Upper lobe of left lung (tissue), 6 donors: ENCODE results near the gene MRPS23. TPM values are rescaled to one million over a fixed set of nuclear protein-coding genes. Genes with fewer than 3 reads are reported as not detected.

Source experiments
- ATAC-seq, 2 donors: fragments of 200-7000 bp; cut with Tn5 transposase; one replicate each; pipeline ENCODE4 v1.9.1; 2022; ENCODE audit warnings: mild to moderate bottlenecking in 2 of 2, moderate library complexity in 2 of 2; ENCODE audit not compliant: low FRiP score in 2 of 2
- DNase-seq, 2 donors: peaks; one replicate each; pipeline ENCODE4 v3.0.0-alpha.2; 2019 to 2020
- H3K27ac ChIP-seq, 4 donors: fragments of 200-600 bp; sonication (generic); one replicate each; pipeline ENCODE4 v1.5.1; 2016 to 2019
- H3K27me3 ChIP-seq, 4 donors: fragments of 200-600 bp; sonication (generic); one replicate each; pipeline ENCODE4 v1.5.1; 2017 to 2019
- H3K36me3 ChIP-seq, 4 donors: fragments of 200-600 bp; sonication (generic); one replicate each; pipeline ENCODE4 v1.5.1; 2016 to 2019
- H3K4me1 ChIP-seq, 4 donors: fragments of 200-600 bp; sonication (generic); one replicate each; pipeline ENCODE4 v1.5.1; 2018 to 2019
- H3K4me3 ChIP-seq, 4 donors: fragments of 200-600 bp; sonication (generic); one replicate each; pipeline ENCODE4 v1.5.1; 2017 to 2019; ENCODE audit warnings: mild to moderate bottlenecking in 2 of 4, moderate library complexity in 1 of 4
- H3K9me3 ChIP-seq, 4 donors: fragments of 200-600 bp; sonication (generic); one replicate each; pipeline ENCODE4 v1.5.1; 2018 to 2019
- EP300 ChIP-seq, 4 donors: sonication (generic); formaldehyde crosslinking; IDR thresholded peaks; one replicate each; pipeline ENCODE4 v1.5.1; 2017; ENCODE audit warnings: antibody characterized with exemption in 4 of 4, control low read depth in 2 of 4
- POLR2A ChIP-seq, 4 donors: fragments of 450-650 bp; IDR thresholded peaks; one replicate each; pipeline ENCODE4 v1.5.1; 2016 to 2017; ENCODE audit warnings: antibody characterized with exemption in 4 of 4, mild to moderate bottlenecking in 2 of 4
- POLR2AphosphoS5 ChIP-seq, 2 donors: sonication (generic); formaldehyde crosslinking; IDR thresholded peaks; one replicate each; pipeline ENCODE4 v1.5.1; 2017; ENCODE audit warnings: antibody characterized with exemption in 2 of 2
- WGBS, 2 donors: methylation state at CpG; one replicate each; pipeline ENCODE4 v1.1.5; 2017 to 2018; 5-methylcytosine and 5-hydroxymethylcytosine counted together
- total RNA-seq, 6 donors: library from RNA; depleted of rRNA in 4 of 6; stranded (reverse); fragments of >200 nt in 4 of 6; gene quantifications; one replicate each; pipeline versions ENCODE4 v1.1.0 to v1.2.1, GENCODE V29; 2016 to 2021
- TF ChIP-seq, protein P1 (sequence below), 6 experiments: fragments of 450-650 bp in 4 of 6; fragments of 200-600 bp in 2 of 6; sonication (generic) in 2 of 6; IDR thresholded peaks; one replicate each; pipeline ENCODE4 v1.5.1; 2016 to 2019; ENCODE audit warnings: antibody characterized with exemption in 6 of 6
- donor health status: DM: no; HTN: no; CAD: no; lungs with moderate emphysema.
- donor health status: DM: no; HTN: yes; CAD: no; lungs with severe emphysema.

MRPS23 gene
- total RNA-seq, result 10 to 100 TPM; 11.4 to 50.6 (median 19.1) TPM

DNA sequence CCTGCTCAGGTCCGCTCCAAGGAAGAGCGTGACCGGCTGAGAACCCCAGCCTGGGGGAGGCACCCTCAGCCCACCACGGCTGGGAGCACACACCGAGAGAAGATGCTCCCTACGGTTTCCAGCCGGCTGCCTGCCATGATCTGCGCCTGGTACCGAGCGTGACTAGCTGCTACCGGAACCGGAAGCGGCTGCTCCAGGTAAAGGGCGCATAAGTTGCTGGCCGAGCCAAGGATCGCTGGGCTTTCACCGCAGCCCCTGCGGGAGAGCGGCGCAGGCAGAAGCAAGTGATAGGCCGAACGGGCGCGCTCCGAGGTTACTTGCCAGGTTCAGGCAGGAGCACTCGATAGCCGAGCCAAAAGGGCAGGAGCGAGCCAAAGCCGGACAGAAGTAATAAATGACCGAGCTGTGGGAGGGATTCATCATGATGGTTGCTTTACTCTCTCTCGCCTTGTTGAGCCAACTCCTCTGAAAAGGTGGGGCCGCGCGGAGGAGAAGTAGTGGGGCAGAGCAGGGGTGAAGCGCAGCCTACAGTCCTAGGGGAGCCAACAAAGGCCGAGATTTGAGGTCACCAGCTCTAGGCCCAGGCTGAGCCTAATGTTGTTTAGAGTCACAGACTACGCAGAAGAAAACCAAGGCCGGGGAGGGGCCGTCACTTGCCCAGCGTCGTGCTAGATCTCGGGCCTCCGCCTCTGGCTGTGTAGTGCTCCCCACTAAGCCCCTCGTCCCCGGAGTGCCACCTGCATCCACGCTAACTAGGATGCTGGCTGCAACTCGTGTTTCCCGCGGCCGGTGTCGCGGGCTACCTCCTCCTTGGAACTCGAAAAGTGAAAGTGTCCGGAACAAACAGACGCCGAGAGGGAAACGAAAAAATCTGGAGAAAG, at the start of gene MRPS23:
Gene MRPS23, minus strand, starts transcription at position 171 of the 881 bp plus-strand sequence. Its CDS starts 34 bp downstream, at position 137.
- 0 to 2% methylated on average over 23 to 50 of the region's 57 CpGs for WGBS, 2 donors

DNA sequence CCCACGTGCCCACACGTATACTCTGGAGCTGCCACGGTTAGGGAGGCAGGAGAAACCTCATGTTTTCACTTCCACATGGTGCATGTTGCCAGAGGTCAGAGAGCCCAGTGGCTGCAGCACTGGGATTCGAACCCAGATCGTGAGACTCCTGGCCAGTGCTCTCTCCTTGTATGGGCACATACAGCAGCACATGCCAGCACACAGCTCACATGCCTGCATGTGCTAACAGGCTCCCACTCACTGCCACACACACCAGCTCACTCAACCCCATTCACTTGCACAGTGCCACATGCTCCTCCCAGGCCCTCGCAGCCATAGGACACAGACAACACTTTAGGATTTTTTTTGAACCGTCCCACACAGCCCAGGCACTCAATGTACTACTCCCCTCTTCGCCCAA, 49.5 kb upstream of the MRPS23 start:
- no peak overlapping the region for H3K4me3 ChIP-seq
- peaks cover 73 to 88% (median 80%) of the 10 kb centered on the region in 4 donors for H3K4me1 ChIP-seq
- H3K9me3 ChIP-seq, result no peaks in the 10 kb centered on the region
- TF ChIP-seq POLR2AphosphoS5 (IDR thresholded peaks at IDR 0.05) (no peak), EP300 (IDR thresholded peaks at IDR 0.05) (no peak), POLR2A (IDR thresholded peaks at IDR 0.05) (no peak)
- TF ChIP-seq, protein P1, sequence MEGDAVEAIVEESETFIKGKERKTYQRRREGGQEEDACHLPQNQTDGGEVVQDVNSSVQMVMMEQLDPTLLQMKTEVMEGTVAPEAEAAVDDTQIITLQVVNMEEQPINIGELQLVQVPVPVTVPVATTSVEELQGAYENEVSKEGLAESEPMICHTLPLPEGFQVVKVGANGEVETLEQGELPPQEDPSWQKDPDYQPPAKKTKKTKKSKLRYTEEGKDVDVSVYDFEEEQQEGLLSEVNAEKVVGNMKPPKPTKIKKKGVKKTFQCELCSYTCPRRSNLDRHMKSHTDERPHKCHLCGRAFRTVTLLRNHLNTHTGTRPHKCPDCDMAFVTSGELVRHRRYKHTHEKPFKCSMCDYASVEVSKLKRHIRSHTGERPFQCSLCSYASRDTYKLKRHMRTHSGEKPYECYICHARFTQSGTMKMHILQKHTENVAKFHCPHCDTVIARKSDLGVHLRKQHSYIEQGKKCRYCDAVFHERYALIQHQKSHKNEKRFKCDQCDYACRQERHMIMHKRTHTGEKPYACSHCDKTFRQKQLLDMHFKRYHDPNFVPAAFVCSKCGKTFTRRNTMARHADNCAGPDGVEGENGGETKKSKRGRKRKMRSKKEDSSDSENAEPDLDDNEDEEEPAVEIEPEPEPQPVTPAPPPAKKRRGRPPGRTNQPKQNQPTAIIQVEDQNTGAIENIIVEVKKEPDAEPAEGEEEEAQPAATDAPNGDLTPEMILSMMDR (IDR thresholded peaks at IDR 0.05), result no peak
- WGBS, 2 donors, result 33 to 60% methylated on average over 7 to 8 of the region's 8 CpGs
- no peak for ATAC-seq
- peak overlapping the region; percentile 83 to 93 (median 92) for H3K27ac ChIP-seq
- H3K27me3 ChIP-seq, result no peaks in the 10 kb centered on the region
- DNase-seq, result peak in 1 of 2 donors; percentile 42
- no peaks in the 10 kb centered on the region for H3K36me3 ChIP-seq

More for the DNA sequence above, at the start of gene MRPS23:
- H3K9me3 ChIP-seq, result no peaks in the 10 kb centered on the region
- H3K36me3 ChIP-seq, result peaks cover 0 to 13% (median 3%) of the 10 kb centered on the region in 4 donors
- peak in 1 of 4 donors; percentile 54 for TF ChIP-seq EP300 (IDR thresholded peaks at IDR 0.05)
- TF ChIP-seq, protein P1 (IDR thresholded peaks at IDR 0.05), result peak in 1 of 6 experiments; percentile 52
- peak; percentile 90 to 94 for TF ChIP-seq POLR2AphosphoS5 (IDR thresholded peaks at IDR 0.05)
- peak in 3 of 4 donors; percentile 40 to 87 (median 71) for TF ChIP-seq POLR2A (IDR thresholded peaks at IDR 0.05)
- peak; percentile 99 for ATAC-seq
- peak within 1 kb of the TSS; percentile 67 to 92 (median 76) for H3K4me3 ChIP-seq
- DNase-seq, result peak; percentile 94 to 99
- peak within 1 kb of the TSS; percentile 88 to 96 (median 93) for H3K27ac ChIP-seq
- peaks cover 32 to 46% (median 34%) of the 10 kb centered on the region in 4 donors for H3K4me1 ChIP-seq
- no peaks in the 10 kb centered on the region for H3K27me3 ChIP-seq

DNA sequence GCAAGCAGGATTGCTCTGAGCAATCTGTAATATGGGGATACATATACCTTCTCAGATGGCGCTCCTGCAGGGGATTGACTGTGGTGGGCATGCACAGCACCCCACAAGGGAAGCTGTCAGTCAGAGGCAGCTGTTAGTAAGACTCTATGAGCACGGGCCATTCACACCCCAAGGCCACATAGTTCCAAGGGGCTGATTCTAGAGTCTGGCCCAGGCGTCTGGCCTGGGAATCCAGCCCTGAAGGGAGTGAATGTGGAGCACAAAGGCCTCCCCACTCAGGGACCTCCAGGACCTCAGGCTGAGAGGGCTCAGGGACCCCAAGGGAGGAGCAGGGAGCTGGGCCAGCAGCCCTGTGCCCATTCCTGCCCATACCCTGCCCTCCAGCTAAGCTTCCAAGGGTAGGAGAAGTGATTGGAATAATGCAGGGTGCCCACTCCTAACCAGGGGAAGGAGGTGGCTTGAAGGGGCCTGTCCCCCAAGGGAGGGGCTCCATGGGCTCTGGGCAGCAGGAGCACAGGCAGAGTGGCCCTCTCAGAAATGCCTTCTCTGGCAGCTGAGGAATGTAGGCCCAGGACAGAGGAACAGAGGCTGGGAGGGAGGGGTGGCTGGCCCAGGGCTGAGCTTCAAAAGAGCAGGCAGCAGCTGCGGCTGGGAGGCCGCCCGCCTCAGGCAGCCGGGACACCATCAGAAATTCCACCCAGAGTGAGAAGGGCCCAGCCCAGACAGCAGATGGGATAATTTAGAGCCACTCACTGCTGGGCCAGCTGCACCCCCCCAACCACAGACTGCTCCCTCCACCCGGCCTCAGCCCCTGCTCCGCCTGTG, 48.9 kb upstream of the MRPS23 start:
- peak in 1 of 2 donors; percentile 15 for TF ChIP-seq POLR2AphosphoS5 (IDR thresholded peaks at IDR 0.05)
- TF ChIP-seq POLR2A (IDR thresholded peaks at IDR 0.05), result no peak
- Histone ChIP-seq H3K27ac (peak overlapping the region; percentile 83 to 93 (median 92)), H3K4me3 (no peak overlapping the region), H3K4me1 (peaks cover 73 to 88% (median 78%) of the 10 kb centered on the region in 4 donors), H3K27me3 (no peaks in the 10 kb centered on the region), H3K36me3 (no peaks in the 10 kb centered on the region), H3K9me3 (no peaks in the 10 kb centered on the region)
- DNase-seq, result peak; percentile 83 to 88
- WGBS, 2 donors, result 56% methylated on average over 9 of the region's 9 CpGs; no CpG with 5 or more reads in 1 of the 2 donors
- peak; percentile 77 to 84 for ATAC-seq

DNA sequence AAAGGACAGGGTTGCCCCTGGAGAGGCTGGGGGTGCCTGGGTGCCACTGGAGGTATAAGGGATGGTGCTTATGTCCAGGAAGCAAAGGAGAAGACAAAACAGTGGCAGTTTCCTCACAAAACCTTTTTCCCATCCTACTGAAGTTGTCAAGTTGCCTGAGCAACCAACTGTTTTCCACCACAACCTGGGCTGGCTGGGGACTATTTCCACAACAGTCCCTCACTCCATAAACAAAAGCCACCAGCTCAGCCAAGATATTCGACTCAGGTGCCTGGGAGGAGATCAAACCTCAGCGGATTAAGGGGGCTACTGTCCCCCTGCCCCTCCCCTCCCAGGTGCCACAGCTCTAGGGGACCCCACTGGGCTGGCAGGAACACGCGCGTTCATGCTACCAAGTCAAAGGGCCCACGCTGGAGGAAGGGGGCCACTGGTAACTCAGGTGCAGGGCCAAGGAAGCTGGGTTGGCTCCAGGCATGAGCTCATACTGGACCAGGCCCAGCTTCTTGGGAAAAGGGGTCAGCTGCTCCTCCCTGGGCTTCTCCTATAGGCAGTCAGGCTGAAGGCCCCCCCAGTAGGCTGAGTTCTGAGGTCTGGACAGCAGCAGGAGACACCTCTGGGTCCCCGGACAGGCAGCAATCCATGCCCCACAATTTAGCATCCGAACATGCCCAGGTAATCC, 45.7 kb upstream of the MRPS23 start:
- no peaks in the 10 kb centered on the region for H3K27me3 ChIP-seq
- TF ChIP-seq POLR2AphosphoS5 (IDR thresholded peaks at IDR 0.05) (no peak), EP300 (IDR thresholded peaks at IDR 0.05) (no peak), POLR2A (IDR thresholded peaks at IDR 0.05) (no peak)
- TF ChIP-seq, protein P1 (IDR thresholded peaks at IDR 0.05), result no peak
- H3K36me3 ChIP-seq, result no peaks in the 10 kb centered on the region
- H3K4me1 ChIP-seq, result peaks cover 69 to 88% (median 72%) of the 10 kb centered on the region in 4 donors
- H3K9me3 ChIP-seq, result no peaks in the 10 kb centered on the region
- H3K4me3 ChIP-seq, result no peak overlapping the region
- ATAC-seq (no peak), DNase-seq (no peak)
- 58 to 74% methylated on average over 4 to 8 of the region's 8 CpGs for WGBS, 2 donors
- peak overlapping the region; percentile 34 to 94 (median 75) for H3K27ac ChIP-seq
